Duodenal mucosa (tissue), 2 donors: Measurements from ENCODE around the gene RAP2B.

Experiments used
- H3K27ac ChIP-seq: one replicate; pipeline ENCODE4 v1.7.0; 2013; ENCODE audit warnings: low read depth, low read length
- H3K27me3 ChIP-seq, 2 donors: one replicate each; pipeline ENCODE4 v1.7.0; 2013; ENCODE audit warnings: low read length in 2 of 2, control low read depth in 1 of 2; ENCODE audit not compliant: insufficient read depth in 2 of 2, control insufficient read depth in 1 of 2
- H3K36me3 ChIP-seq, 2 donors: one replicate each; pipeline ENCODE4 v1.7.0; 2013; ENCODE audit warnings: low read length in 2 of 2, control low read depth in 1 of 2; ENCODE audit not compliant: insufficient read depth in 2 of 2, control insufficient read depth in 1 of 2
- H3K4me1 ChIP-seq, 2 donors: one replicate each; pipeline ENCODE4 v1.7.0; 2013; ENCODE audit warnings: low read length in 2 of 2, control low read depth in 1 of 2; ENCODE audit not compliant: insufficient read depth in 2 of 2, control insufficient read depth in 1 of 2
- H3K4me3 ChIP-seq, 2 donors: one replicate each; pipeline ENCODE4 v1.7.0; 2013; ENCODE audit warnings: low read length in 2 of 2, low read depth in 1 of 2
- H3K9ac ChIP-seq, 2 donors: one replicate each; pipeline ENCODE4 v1.7.0; 2013; ENCODE audit warnings: low read length in 2 of 2, low read depth in 1 of 2
- H3K9me3 ChIP-seq, 2 donors: one replicate each; pipeline ENCODE4 v1.7.0; 2013; ENCODE audit warnings: low read length in 2 of 2, control low read depth in 1 of 2; ENCODE audit not compliant: control insufficient read depth in 1 of 2

Gene RAP2B

GRCh38 chr3:153171256-153171655 lies 9.2 kb downstream of the RAP2B start:
- no peaks in the 10 kb centered on the region for H3K36me3 ChIP-seq
- H3K9ac ChIP-seq: no peak overlapping the region
- H3K27ac ChIP-seq: no peak overlapping the region
- H3K4me1 ChIP-seq: no peaks in the 10 kb centered on the region
- no peaks in the 10 kb centered on the region for H3K9me3 ChIP-seq
- no peak overlapping the region for H3K4me3 ChIP-seq
- H3K27me3 ChIP-seq: no peaks in the 10 kb centered on the region

- H3K27me3 ChIP-seq: no peaks in the 10 kb centered on the region
Measured at GRCh38 chr3:153171918-153172317, 9.9 kb downstream of the RAP2B start.

GRCh38 chr3:153172796-153173757 lies 11.1 kb downstream of the RAP2B start:
- H3K36me3 ChIP-seq: no peaks in the 10 kb centered on the region
- H3K27ac ChIP-seq: no peak overlapping the region
- no peaks in the 10 kb centered on the region for H3K9me3 ChIP-seq
- H3K4me3 ChIP-seq: no peak overlapping the region
- no peaks in the 10 kb centered on the region for H3K4me1 ChIP-seq
- H3K9ac ChIP-seq: no peak overlapping the region
- H3K27me3 ChIP-seq: no peaks in the 10 kb centered on the region

More at GRCh38 chr3:153171918-153172317, 9.9 kb downstream of the RAP2B start:
- H3K4me3 ChIP-seq: no peak overlapping the region
- H3K4me1 ChIP-seq: no peaks in the 10 kb centered on the region
- H3K36me3 ChIP-seq: no peaks in the 10 kb centered on the region
- no peak overlapping the region for H3K27ac ChIP-seq
- no peaks in the 10 kb centered on the region for H3K9me3 ChIP-seq
- H3K9ac ChIP-seq: no peak overlapping the region

GRCh38 chr3:153173758-153174516 lies 11.9 kb downstream of the RAP2B start:
- no peaks in the 10 kb centered on the region for H3K4me1 ChIP-seq
- no peaks in the 10 kb centered on the region for H3K27me3 ChIP-seq
- no peak overlapping the region for H3K27ac ChIP-seq
- H3K4me3 ChIP-seq: no peak overlapping the region
- H3K9me3 ChIP-seq: no peaks in the 10 kb centered on the region
- no peaks in the 10 kb centered on the region for H3K36me3 ChIP-seq
- no peak overlapping the region for H3K9ac ChIP-seq

- Histone ChIP-seq H3K9me3 (no peaks in the 10 kb centered on the region), H3K4me1 (no peaks in the 10 kb centered on the region), H3K4me3 (no peak overlapping the region), H3K36me3 (no peaks in the 10 kb centered on the region), H3K27ac (no peak overlapping the region), H3K27me3 (no peaks in the 10 kb centered on the region), H3K9ac (no peak overlapping the region)
Measured at GRCh38 chr3:153176197-153176596, 14.2 kb downstream of the RAP2B start.

GRCh38 chr3:153180860-153181372 lies 18.9 kb downstream of the RAP2B start:
- H3K27ac ChIP-seq: no peak overlapping the region
- no peaks in the 10 kb centered on the region for H3K27me3 ChIP-seq
- no peaks in the 10 kb centered on the region for H3K4me1 ChIP-seq
- no peak overlapping the region for H3K4me3 ChIP-seq
- H3K9ac ChIP-seq: no peak overlapping the region
- H3K36me3 ChIP-seq: no peaks in the 10 kb centered on the region
- H3K9me3 ChIP-seq: no peaks in the 10 kb centered on the region

GRCh38 chr3:153182501-153183293 lies 20.7 kb downstream of the RAP2B start:
- no peaks in the 10 kb centered on the region for H3K4me1 ChIP-seq
- no peaks in the 10 kb centered on the region for H3K9me3 ChIP-seq
- H3K9ac ChIP-seq: no peak overlapping the region
- no peaks in the 10 kb centered on the region for H3K27me3 ChIP-seq
- H3K4me3 ChIP-seq: no peak overlapping the region
- no peak overlapping the region for H3K27ac ChIP-seq
- H3K36me3 ChIP-seq: no peaks in the 10 kb centered on the region

- H3K27ac ChIP-seq: no peak overlapping the region
- H3K9me3 ChIP-seq: no peaks in the 10 kb centered on the region
Measured at GRCh38 chr3:153190923-153191322, 28.9 kb downstream of the RAP2B start.

GRCh38 chr3:153192327-153192726 lies 30.3 kb downstream of the RAP2B start:
- no peak overlapping the region for H3K9ac ChIP-seq
- no peaks in the 10 kb centered on the region for H3K4me1 ChIP-seq
- no peaks in the 10 kb centered on the region for H3K36me3 ChIP-seq
- H3K27me3 ChIP-seq: no peaks in the 10 kb centered on the region
- H3K9me3 ChIP-seq: no peaks in the 10 kb centered on the region
- no peak overlapping the region for H3K4me3 ChIP-seq
- H3K27ac ChIP-seq: no peak overlapping the region

More at GRCh38 chr3:153190923-153191322, 28.9 kb downstream of the RAP2B start:
- Histone ChIP-seq H3K27me3 (no peaks in the 10 kb centered on the region), H3K36me3 (no peaks in the 10 kb centered on the region), H3K4me1 (no peaks in the 10 kb centered on the region), H3K4me3 (no peak overlapping the region), H3K9ac (no peak overlapping the region)
